ENCODE data around the gene GTSE1. TPM values are rescaled to one million over a fixed set of nuclear protein-coding genes. Genes with fewer than 3 reads are reported as not detected.

GTSE1 gene
- total and polyA plus RNA-seq, 2 of the 13 experiments (the other 11 are each of a cell fraction or from before 2014, with no cell fraction given) = 10.7 to 13.5 TPM

GRCh38 chr22:46377525-46378425 is 81.1 kb downstream of the GTSE1 start (continued):
- no peak for TF ChIP-seq ZNF646 (CRISPR knock-in tag; IDR thresholded peaks at IDR 0.05)
- TF ChIP-seq RARA (CRISPR knock-in tag; IDR thresholded peaks at IDR 0.05) = peak; percentile 98
- peak; percentile 71; the same call in 1 of the 2 replicates for TF ChIP-seq ZNF232 (CRISPR knock-in tag; IDR thresholded peaks at IDR 0.05; ENCODE audit: borderline replicate concordance)
- no peak; the same call in 1 of the 2 replicates for TF ChIP-seq ZHX1 (CRISPR knock-in tag; IDR thresholded peaks at IDR 0.05; ENCODE audit: low read depth)
- TF ChIP-seq THYN1 (CRISPR knock-in tag; IDR thresholded peaks at IDR 0.05; ENCODE audit: borderline replicate concordance, low read depth) = no peak
- no peak for TF ChIP-seq ZNF558 (CRISPR knock-in tag; IDR thresholded peaks at IDR 0.05; ENCODE audit: borderline replicate concordance)
- no peak for TF ChIP-seq ZNF251 (CRISPR knock-in tag; IDR thresholded peaks at IDR 0.05)
- no peak; the same call in 1 of the 2 replicates for TF ChIP-seq SMC3 (IDR thresholded peaks at IDR 0.05; ENCODE audit: low read length)
- no peak for TF ChIP-seq ZNF280D (CRISPR knock-in tag; IDR thresholded peaks at IDR 0.05)
- peak; percentile 49; the same call in 1 of the 2 replicates for TF ChIP-seq RBFOX2 (IDR thresholded peaks at IDR 0.05; ENCODE audit: low read depth, low read length)
- TF ChIP-seq JUN (CRISPR knock-in tag; IDR thresholded peaks at IDR 0.05) = peak; percentile 98

All from HepG2 (cell line).